NCI-H2196 (cell line): ENCODE results near the gene OR3A2.
"Not testable (repeated sequence)": the region's sequence is repeated elsewhere in the genome, so short reads cannot be mapped to it uniquely, and the experiment has no call there.

Experiments
- DNase-seq: peaks from one replicate; lab custom pipeline; 2025; ENCODE audit not compliant: unreplicated experiment; lab: John Stamatoyannopoulos, UW

The OR3A2 gene

GRCh38 chr17:3295632-3296031 lies 90.5 kb downstream of the OR3A2 start:
- DNase-seq = no peak

- DNase-seq = not testable (repeated sequence)
Measured at GRCh38 chr17:3293548-3293947, 92.6 kb downstream of the OR3A2 start.

- no peak for DNase-seq
Measured at GRCh38 chr17:3282901-3283300, 103.2 kb downstream of the OR3A2 start.

DNA sequence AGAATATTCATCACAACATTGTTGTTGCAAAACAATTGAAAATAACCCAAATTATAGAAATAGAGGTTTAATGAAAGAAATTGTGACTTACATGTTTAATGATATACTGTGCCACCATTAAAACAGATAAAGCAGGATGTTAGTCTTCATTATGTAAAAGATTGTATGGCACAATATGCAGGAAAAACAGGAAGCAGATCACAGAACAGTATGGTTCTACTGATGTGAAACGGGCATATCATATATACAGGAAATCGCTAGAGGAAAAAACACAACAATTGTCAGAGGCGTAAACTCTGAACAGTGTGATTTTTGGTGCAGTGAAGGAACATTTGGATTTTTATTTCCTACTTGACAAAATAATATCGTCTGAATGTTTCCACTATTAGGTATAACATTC lies 110.0 kb downstream of the OR3A2 start:
- DNase-seq = no peak

DNA sequence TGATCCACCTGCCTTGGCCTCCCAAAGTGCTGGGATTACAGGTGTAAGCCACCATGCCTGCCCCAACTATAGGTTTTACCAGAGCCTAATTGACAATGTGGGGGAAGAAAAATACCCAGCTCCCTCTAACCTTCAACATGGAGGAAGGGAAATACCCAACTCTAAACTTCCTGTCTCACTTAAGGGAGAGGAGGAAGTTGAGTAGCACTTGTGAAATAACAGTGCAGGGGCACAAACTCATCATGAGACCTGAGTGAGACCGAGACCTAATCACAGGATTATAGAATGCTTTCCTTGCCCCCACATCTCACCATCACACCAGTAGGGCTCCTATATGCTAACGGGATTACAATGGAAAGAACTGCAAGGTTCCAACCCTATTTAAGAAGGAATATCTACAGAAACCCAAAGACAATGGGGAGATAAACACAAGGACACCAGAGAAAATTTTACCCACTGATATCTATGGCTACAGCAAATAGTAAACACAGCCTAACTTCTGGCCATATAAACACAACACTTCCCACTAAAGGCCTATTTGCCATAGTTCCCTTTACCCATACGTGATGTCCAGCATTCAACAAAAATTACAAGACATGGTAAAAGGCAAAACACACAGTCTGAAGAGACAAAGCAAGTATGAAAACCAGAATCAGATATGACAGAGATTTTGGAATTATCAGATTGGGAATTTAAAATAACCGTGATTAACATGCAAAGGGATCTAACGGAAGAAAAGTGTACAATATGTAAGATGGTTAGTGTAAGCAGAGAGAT lies 114.8 kb downstream of the OR3A2 start:
- DNase-seq = no peak

DNA sequence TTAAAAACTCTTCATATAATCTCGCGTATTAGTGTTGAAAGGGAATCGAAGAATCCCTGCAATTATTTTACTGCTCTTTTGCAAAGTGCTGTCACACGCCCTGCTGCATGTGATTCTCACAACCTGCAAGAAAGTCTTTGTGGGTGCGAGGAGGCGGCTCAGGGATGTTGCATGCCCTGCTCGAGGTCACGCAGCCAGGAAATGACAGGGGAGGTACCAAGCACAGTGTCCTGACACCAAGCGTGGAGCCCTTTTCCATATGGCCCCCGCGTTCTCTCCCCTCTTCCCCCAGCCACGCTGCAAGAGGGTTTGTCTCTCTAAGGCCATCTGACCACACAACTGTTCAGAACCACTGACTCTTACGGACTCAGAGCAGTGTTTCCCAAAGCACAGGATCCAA lies 125.5 kb downstream of the OR3A2 start:
- DNase-seq = no peak

GRCh38 chr17:3260163-3260562 lies 125.9 kb downstream of the OR3A2 start:
- DNase-seq = no peak

- no peak for DNase-seq
Measured at GRCh38 chr17:3256575-3256974, 129.5 kb downstream of the OR3A2 start.

- not testable (repeated sequence) for DNase-seq
Measured at GRCh38 chr17:3249013-3249412, 137.1 kb downstream of the OR3A2 start.

DNA sequence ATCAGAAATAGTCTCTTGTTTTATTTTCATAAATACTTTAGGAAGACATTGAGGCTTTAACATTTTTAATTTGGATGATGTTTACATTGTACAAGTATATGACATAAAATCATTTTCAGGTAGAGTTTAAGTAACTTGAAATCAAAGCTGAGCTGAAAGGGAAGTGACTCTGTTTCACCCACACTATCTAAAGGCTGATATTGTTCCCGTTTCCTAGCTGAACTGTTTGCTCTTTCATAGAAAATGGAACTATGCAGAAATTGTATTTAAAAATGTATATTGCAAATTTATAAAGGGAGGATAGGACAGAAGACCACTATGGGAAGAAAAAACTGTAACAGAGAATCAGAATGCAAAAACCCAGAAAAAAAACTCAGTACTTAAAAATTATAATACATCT lies 141.3 kb downstream of the OR3A2 start:
- DNase-seq = not testable (repeated sequence)

DNA sequence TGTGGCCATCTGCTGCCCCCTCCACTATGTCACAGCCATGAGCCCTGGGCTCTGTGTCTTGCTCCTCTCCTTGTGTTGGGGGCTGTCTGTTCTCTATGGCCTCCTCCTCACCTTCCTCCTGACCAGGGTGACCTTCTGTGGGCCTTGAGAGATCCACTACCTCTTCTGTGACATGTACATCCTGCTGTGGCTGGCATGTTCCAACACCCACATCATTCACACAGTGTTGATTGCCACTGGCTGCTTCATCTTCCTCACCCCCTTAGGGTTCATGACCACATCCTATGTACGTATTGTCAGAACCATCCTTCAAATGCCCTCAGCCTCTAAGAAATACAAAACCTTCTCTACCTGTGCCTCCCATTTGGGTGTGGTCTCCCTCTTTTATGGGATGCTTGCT lies 145.1 kb downstream of the OR3A2 start:
- not testable (repeated sequence) for DNase-seq

DNA sequence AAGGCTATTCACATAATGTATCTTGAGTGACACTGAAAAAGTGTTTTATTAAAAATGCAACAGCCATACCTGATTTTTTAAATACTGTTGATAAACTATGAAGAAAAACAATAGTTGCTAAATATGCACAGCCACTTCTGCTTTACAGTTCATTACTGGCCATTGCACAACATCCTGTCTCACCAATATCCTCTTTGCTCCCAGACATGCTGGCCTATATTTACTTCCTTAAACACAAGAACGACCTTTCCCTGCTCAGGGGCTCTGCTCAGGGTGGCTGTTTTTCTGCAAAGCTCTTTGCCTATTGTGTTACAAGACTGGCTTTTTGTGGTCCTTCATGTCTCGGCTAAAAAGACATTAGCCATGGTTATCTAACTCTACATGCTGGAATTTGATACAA lies 147.4 kb downstream of the OR3A2 start:
- DNase-seq = not testable (repeated sequence)

DNA sequence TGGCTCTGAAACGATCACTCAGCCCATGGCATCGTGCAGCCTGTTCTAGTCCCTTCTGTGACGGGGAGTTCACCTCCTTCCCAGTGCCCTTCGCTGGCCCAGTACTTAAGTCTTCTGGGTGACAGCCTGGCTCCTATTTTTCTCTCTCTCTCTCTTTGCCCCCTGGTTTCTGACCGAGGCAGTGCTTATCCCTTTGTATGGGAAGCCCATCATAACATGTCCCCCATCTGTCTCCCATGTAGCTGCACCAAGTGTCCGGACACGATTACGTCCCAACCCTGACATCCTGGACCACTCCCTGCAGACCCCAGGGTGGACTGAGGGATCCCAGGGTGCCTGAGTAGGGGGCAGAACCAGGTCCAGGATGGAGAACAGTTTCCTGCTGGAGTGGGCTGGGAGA lies 153.8 kb downstream of the OR3A2 start:
- DNase-seq = not testable (repeated sequence)
